Heart right ventricle (tissue), 16 donors: ENCODE results near the gene KRTAP19-2. TPM values are rescaled to one million over a fixed set of nuclear protein-coding genes. Genes with fewer than 3 reads are reported as not detected.
A peak's percentile ranks its signal among the peaks of the same experiment; 100 is the strongest.

ENCODE experiments used
- ATAC-seq, 8 donors: fragments of 200-7000 bp; cut with Tn5 transposase; one replicate each; pipeline ENCODE4 v1.9.1; 2020; ENCODE audit warnings: mild to moderate bottlenecking in 8 of 8, moderate library complexity in 8 of 8, moderate number of reproducible peaks in 1 of 8
- DNase-seq, 2 donors: peaks; one replicate each; pipeline ENCODE4 v3.0.0-alpha.2; 2020
- H3K27ac ChIP-seq, 10 donors: fragments of 200-600 bp; sonication (generic) in 2 of 10; one replicate each; pipeline versions ENCODE4 v1.5.0 to v1.8.0; 2020 to 2022; ENCODE audit warnings: mild to moderate bottlenecking in 3 of 10
- H3K27me3 ChIP-seq, 7 donors: fragments of 200-600 bp; one replicate each; pipeline ENCODE4 v1.8.0; 2021 to 2022; ENCODE audit warnings: mild to moderate bottlenecking in 2 of 7
- H3K36me3 ChIP-seq, 9 donors: fragments of 200-600 bp; sonication (generic) in 1 of 9; one replicate each; pipeline versions ENCODE4 v1.5.0 to v1.8.0; 2020 to 2022; ENCODE audit warnings: mild to moderate bottlenecking in 2 of 9
- H3K4me1 ChIP-seq, 9 donors: fragments of 200-600 bp; sonication (generic) in 1 of 9; one replicate each; pipeline versions ENCODE4 v1.5.0 to v1.8.0; 2020 to 2022; ENCODE audit warnings: mild to moderate bottlenecking in 4 of 9
- H3K4me3 ChIP-seq, 10 donors: fragments of 200-600 bp; sonication (generic) in 2 of 10; one replicate each; pipeline versions ENCODE4 v1.5.0 to v1.8.0; 2020 to 2022; ENCODE audit warnings: mild to moderate bottlenecking in 7 of 10, moderate library complexity in 2 of 10
- H3K9me3 ChIP-seq, 11 donors: fragments of 200-600 bp in 10 of 11; sonication (generic) in 2 of 11; one replicate each; pipeline versions ENCODE4 v1.5.0 to v1.8.0; 2013 to 2022; ENCODE audit warnings: mild to moderate bottlenecking in 2 of 11, control low read depth in 1 of 11, moderate library complexity in 1 of 11
- CTCF ChIP-seq, 9 donors: fragments of 200-600 bp; sonication (generic) in 2 of 9; IDR thresholded peaks; one replicate each; pipeline versions ENCODE4 v1.5.0 to v1.8.0; 2021 to 2022; ENCODE audit warnings: antibody characterized with exemption in 9 of 9, mild to moderate bottlenecking in 5 of 9, moderate library complexity in 1 of 9
- WGBS, 2 donors: extraction: QIAGEN DNeasy Blood & Tissue Kit; methylation state at CpG; one replicate each; pipeline ENCODE4 v1.1.7; 2013; ENCODE audit warnings: inconsistent platforms in 1 of 2; 5-methylcytosine and 5-hydroxymethylcytosine counted together
- intact Hi-C, 10 donors: fragments of 100-400 bp; cut with DNase I; formaldehyde crosslinking; loops; one replicate each; pipeline versions ENCODE4 v1.11.1 to v1.14.2; 2022
- polyA plus RNA-seq, 2 donors: library from polyadenylated mRNA; stranded (reverse); fragments of 200-250 nt; gene quantifications; one replicate each; pipeline ENCODE4 v1.2.3, GENCODE V29; 2013
- total RNA-seq, 10 donors: library from RNA; stranded (reverse); fragmentation: NEBNext Ultra II Directional in 3 of 10; extraction: Animal tissue kit (Norgen Biotek cat#: 25700) in 3 of 10; gene quantifications; one replicate each; pipeline versions ENCODE4 v1.2.1 to v1.2.4, GENCODE V29; 2021 to 2023
- donor health status: Arrhythmogenic right ventricular cardiomyopathy.
- donor health status: ischemic (EF 13 %, LVEDD 7.1; RV severe dilation, severe dysfunction).
- donor health status: healthy with polysubstance abuse.
- donor health status: DM: no; HTN: yes; CAD: no.
- donor health status: DM: no; HTN: no; CAD: no.
- donor health status: ischemic (EF 25% LVEDD 6.9; RV normal size, moderate dysfunction).
- donor health status: ischemic (EF 25% LVEDD 5.7; RV mildly dilated, moderate dysfunction).
- donor health status: healthy.
- donor health status: DM: yes; HTN: yes; CAD: no.
- donor health status: Ischemic cardiomyopathy.
- donor health status: ischemic (EF 35%, LVEDD 5.7; RV mildly dilated, moderate dysfunction).
- donor health status: nonischemic (EF 11% LVEDD 7.7; RV severe dilation, severe dysfunction).
- donor health status: DM: yes; HTN: yes; CAD: no.
- donor health status: PGD.
- donor health status: ischemic (EF 29% LVEDD 5.4; RV normal size, mild dysfunction).
- donor health status: nonischemic (EF 23%, LVEDD 6.1; RV moderate dilation, normal function).

KRTAP19-2 gene
- total and polyA plus RNA-seq, 12 donors = not detected

GRCh38 chr21:30444204-30444603 is 43.0 kb downstream of the KRTAP19-2 start:
- Histone ChIP-seq H3K4me1 (no peaks in the 10 kb centered on the region), H3K27ac (no peak overlapping the region), H3K4me3 (no peak overlapping the region), H3K36me3 (no peaks in the 10 kb centered on the region), H3K9me3 (no peaks in the 10 kb centered on the region), H3K27me3 (no peaks in the 10 kb centered on the region)
- intact Hi-C loops = loop anchor here in 7 of 10 donors (2.0 to 10.0 kb wide), 5 partner anchors 288 to 643 kb away; no protein-coding TSS in a partner anchor
- ATAC-seq (peak in 6 of 8 donors; percentile 25 to 79 (median 60)), DNase-seq (peak in 1 of 2 donors; percentile 4)
- TF ChIP-seq CTCF (IDR thresholded peaks at IDR 0.05) = peak in 7 of 9 donors; percentile 13 to 55 (median 52)
- WGBS, 2 donors = 44 to 48% methylated on average over 1 of the region's 1 CpG

GRCh38 chr21:30443226-30443625 is 44.0 kb downstream of the KRTAP19-2 start:
- no peaks in the 10 kb centered on the region for H3K27me3 ChIP-seq
- intact Hi-C loops = loop anchor here in 6 of 10 donors (5.0 to 10.0 kb wide), 4 partner anchors 289 to 644 kb away; no protein-coding TSS in a partner anchor
- H3K4me3 ChIP-seq = no peak overlapping the region
- H3K4me1 ChIP-seq = no peaks in the 10 kb centered on the region
- no peak for TF ChIP-seq CTCF (IDR thresholded peaks at IDR 0.05)
- no peaks in the 10 kb centered on the region for H3K36me3 ChIP-seq
- H3K27ac ChIP-seq = no peak overlapping the region
- H3K9me3 ChIP-seq = no peaks in the 10 kb centered on the region
- ATAC-seq (no peak), DNase-seq (no peak)

- no peaks in the 10 kb centered on the region for H3K4me1 ChIP-seq
- no peak within 1 kb of the TSS for H3K27ac ChIP-seq
- intact Hi-C loops = loop anchor here in 7 of 10 donors (5.0 to 10.0 kb wide), 6 partner anchors 95 to 647 kb away; partner anchors contain the start of gene KRTAP23-1 (in 1 of the 7)
- 92 to 94% methylated on average over 5 of the region's 5 CpGs for WGBS, 2 donors
- no peak for TF ChIP-seq CTCF (IDR thresholded peaks at IDR 0.05)
- H3K9me3 ChIP-seq = no peaks in the 10 kb centered on the region
- DNase-seq = no peak
- ATAC-seq = no peak
- H3K36me3 ChIP-seq = no peaks in the 10 kb centered on the region
- no peak within 1 kb of the TSS for H3K4me3 ChIP-seq
- no peaks in the 10 kb centered on the region for H3K27me3 ChIP-seq
Measured at GRCh38 chr21:30439975-30440374, 47.3 kb downstream of the KRTAP19-2 start, which contains the start of gene KRTAP15-1. KRTAP15-1 (plus strand) TSS chr21:30440275; CDS start chr21:30440328, 53 bp downstream.

Other genes starting within 250 kb of the KRTAP19-2 start
- not detected for gene KRTAP24-1, start 204.5 kb downstream of the KRTAP19-2 start, total RNA-seq
- gene KRTAP24-1, start 204.5 kb downstream of the KRTAP19-2 start, polyA plus RNA-seq = not detected
- gene KRTAP25-1, start 197.9 kb downstream of the KRTAP19-2 start, total RNA-seq = not detected
- not detected for gene KRTAP25-1, start 197.9 kb downstream of the KRTAP19-2 start, polyA plus RNA-seq
- gene KRTAP26-1, start 167.1 kb downstream of the KRTAP19-2 start, total RNA-seq = not detected
- gene KRTAP26-1, start 167.1 kb downstream of the KRTAP19-2 start, polyA plus RNA-seq = not detected
- not detected for gene KRTAP27-1, start 149.7 kb downstream of the KRTAP19-2 start, total RNA-seq
- gene KRTAP27-1, start 149.7 kb downstream of the KRTAP19-2 start, polyA plus RNA-seq = not detected
- gene KRTAP23-1, start 138.8 kb downstream of the KRTAP19-2 start, total RNA-seq = not detected
- gene KRTAP23-1, start 138.8 kb downstream of the KRTAP19-2 start, polyA plus RNA-seq = not detected
- not detected for gene KRTAP13-2, start 115.2 kb downstream of the KRTAP19-2 start, total RNA-seq
- gene KRTAP13-2, start 115.2 kb downstream of the KRTAP19-2 start, polyA plus RNA-seq = not detected
- gene KRTAP13-1, start 91.4 kb downstream of the KRTAP19-2 start, total RNA-seq = not detected
- not detected for gene KRTAP13-1, start 91.4 kb downstream of the KRTAP19-2 start, polyA plus RNA-seq
- gene KRTAP13-3, start 61.5 kb downstream of the KRTAP19-2 start, total RNA-seq = not detected
- gene KRTAP13-3, start 61.5 kb downstream of the KRTAP19-2 start, polyA plus RNA-seq = not detected
- not detected for gene KRTAP13-4, start 57.2 kb downstream of the KRTAP19-2 start, total RNA-seq
- not detected for gene KRTAP13-4, start 57.2 kb downstream of the KRTAP19-2 start, polyA plus RNA-seq
- gene KRTAP15-1, start 47.2 kb downstream of the KRTAP19-2 start, total RNA-seq = not detected
- gene KRTAP15-1, start 47.2 kb downstream of the KRTAP19-2 start, polyA plus RNA-seq = not detected
- not detected for gene KRTAP19-1, start 7.1 kb downstream of the KRTAP19-2 start, total RNA-seq
- not detected for gene KRTAP19-1, start 7.1 kb downstream of the KRTAP19-2 start, polyA plus RNA-seq
- not detected for gene KRTAP19-3, start 4.6 kb upstream of the KRTAP19-2 start, total RNA-seq
- not detected for gene KRTAP19-3, start 4.6 kb upstream of the KRTAP19-2 start, polyA plus RNA-seq
- gene KRTAP19-4, start 9.7 kb upstream of the KRTAP19-2 start, total RNA-seq = not detected
- gene KRTAP19-4, start 9.7 kb upstream of the KRTAP19-2 start, polyA plus RNA-seq = not detected
- gene KRTAP19-5, start 14.7 kb upstream of the KRTAP19-2 start, total RNA-seq = not detected
- not detected for gene KRTAP19-5, start 14.7 kb upstream of the KRTAP19-2 start, polyA plus RNA-seq
- gene KRTAP19-6, start 54.4 kb upstream of the KRTAP19-2 start, total RNA-seq = not detected
- not detected for gene KRTAP19-6, start 54.4 kb upstream of the KRTAP19-2 start, polyA plus RNA-seq
- gene KRTAP19-7, start 73.9 kb upstream of the KRTAP19-2 start, total RNA-seq = not detected
- not detected for gene KRTAP19-7, start 73.9 kb upstream of the KRTAP19-2 start, polyA plus RNA-seq
- not detected for gene KRTAP22-2, start 103.0 kb upstream of the KRTAP19-2 start, total RNA-seq
- not detected for gene KRTAP22-2, start 103.0 kb upstream of the KRTAP19-2 start, polyA plus RNA-seq
- not detected for gene KRTAP6-3, start 105.0 kb upstream of the KRTAP19-2 start, total RNA-seq
- gene KRTAP6-3, start 105.0 kb upstream of the KRTAP19-2 start, polyA plus RNA-seq = not detected
- gene KRTAP6-2, start 111.5 kb upstream of the KRTAP19-2 start, total RNA-seq = not detected
- gene KRTAP6-2, start 111.5 kb upstream of the KRTAP19-2 start, polyA plus RNA-seq = not detected
- not detected for gene KRTAP22-1, start 113.7 kb upstream of the KRTAP19-2 start, total RNA-seq
- not detected for gene KRTAP22-1, start 113.7 kb upstream of the KRTAP19-2 start, polyA plus RNA-seq
- not detected for gene KRTAP6-1, start 126.5 kb upstream of the KRTAP19-2 start, total RNA-seq
- not detected for gene KRTAP6-1, start 126.5 kb upstream of the KRTAP19-2 start, polyA plus RNA-seq
- not detected for gene KRTAP20-1, start 129.0 kb upstream of the KRTAP19-2 start, total RNA-seq
- gene KRTAP20-1, start 129.0 kb upstream of the KRTAP19-2 start, polyA plus RNA-seq = not detected
- gene KRTAP20-4, start 133.2 kb upstream of the KRTAP19-2 start, total RNA-seq = not detected
- not detected for gene KRTAP20-4, start 133.2 kb upstream of the KRTAP19-2 start, polyA plus RNA-seq
- gene KRTAP20-2, start 147.8 kb upstream of the KRTAP19-2 start, total RNA-seq = not detected
- not detected for gene KRTAP20-2, start 147.8 kb upstream of the KRTAP19-2 start, polyA plus RNA-seq
- gene KRTAP20-3, start 155.4 kb upstream of the KRTAP19-2 start, total RNA-seq = not detected
- not detected for gene KRTAP20-3, start 155.4 kb upstream of the KRTAP19-2 start, polyA plus RNA-seq
- not detected for gene KRTAP21-3, start 231.3 kb upstream of the KRTAP19-2 start, total RNA-seq
- not detected for gene KRTAP21-3, start 231.3 kb upstream of the KRTAP19-2 start, polyA plus RNA-seq